LNCaP clone FGC (cell line): ENCODE data around the gene MBLAC1.
"Not testable (repeated sequence)": the region's sequence is repeated elsewhere in the genome, so short reads cannot be mapped to it uniquely, and the experiment has no call there.

Experiments used
- DNase-seq: peaks from one replicate; pipeline ENCODE4 v3.0.0-alpha.2; 2011; ENCODE audit warnings: low read depth
- H3K4me3 ChIP-seq: 2 replicates; pipeline ENCODE4 v1.5.1; 2011; ENCODE audit warnings: mild to moderate bottlenecking, low read depth, low read length, control low read depth
- CTCF ChIP-seq: IDR thresholded peaks from 2 replicates; pipeline ENCODE4 v1.5.1; 2012; ENCODE audit warnings: mild to moderate bottlenecking; ENCODE audit not compliant: control insufficient read depth, insufficient read depth; ENCODE audit errors: extremely low read depth

The MBLAC1 gene

GRCh38 chr7:100132126-100132525 is 5.4 kb downstream of the MBLAC1 start:
- no peak for TF ChIP-seq CTCF
- no peak for DNase-seq
- H3K4me3 ChIP-seq = no peak overlapping the region

GRCh38 chr7:100132697-100133151 is 6.0 kb downstream of the MBLAC1 start:
- DNase-seq = no peak
- H3K4me3 ChIP-seq = no peak overlapping the region
- TF ChIP-seq CTCF = peak; percentile 80

GRCh38 chr7:100137851-100138760 is 11.3 kb downstream of the MBLAC1 start:
- no peak overlapping the region for H3K4me3 ChIP-seq
- TF ChIP-seq CTCF = no peak
- DNase-seq = no peak

GRCh38 chr7:100141555-100141949 is 14.8 kb downstream of the MBLAC1 start:
- DNase-seq = no peak
- no peak for TF ChIP-seq CTCF
- H3K4me3 ChIP-seq = no peak overlapping the region

GRCh38 chr7:100142461-100142860 is 15.7 kb downstream of the MBLAC1 start:
- H3K4me3 ChIP-seq = no peak overlapping the region
- no peak for TF ChIP-seq CTCF
- DNase-seq = no peak

- H3K4me3 ChIP-seq, DNase-seq: not testable (repeated sequence)
Measured at GRCh38 chr7:100146350-100146749, 19.6 kb downstream of the MBLAC1 start.

- DNase-seq = no peak
- no peak overlapping the region for H3K4me3 ChIP-seq
- no peak for TF ChIP-seq CTCF
Measured at GRCh38 chr7:100147278-100147677, 20.5 kb downstream of the MBLAC1 start.
